Measurements from ENCODE around the gene ZNF334. TPM values are rescaled to one million over a fixed set of nuclear protein-coding genes. Genes with fewer than 3 reads are reported as not detected.

Gene ZNF334
- total RNA-seq, 1 donor from 2014 or later = 1.2 TPM

DNA sequence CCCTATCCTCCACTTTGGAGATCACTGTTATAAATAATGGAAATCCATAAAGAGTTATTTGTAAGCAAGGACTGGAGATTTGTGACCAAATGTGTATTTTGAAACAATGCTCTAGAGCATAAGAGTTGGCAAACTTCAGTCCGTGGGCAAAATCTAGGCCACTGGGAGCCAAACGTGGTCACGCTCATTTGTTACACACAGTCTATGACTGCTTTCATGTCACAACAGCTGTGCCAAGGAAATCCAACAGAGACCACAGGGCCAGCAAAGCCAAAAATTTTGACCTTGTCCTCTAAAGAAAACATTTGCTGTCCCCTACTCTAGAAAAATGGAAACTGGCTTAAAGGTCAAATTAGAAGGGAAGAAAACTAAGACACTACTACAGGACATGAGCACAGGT, 7.9 kb downstream of the ZNF334 start:
- peaks cover 56% of the 10 kb centered on the region for H3K9me3 Mint-ChIP-seq
- H3K36me3 Mint-ChIP-seq (ENCODE audit: low read depth) = peaks cover 35% of the 10 kb centered on the region

DNA sequence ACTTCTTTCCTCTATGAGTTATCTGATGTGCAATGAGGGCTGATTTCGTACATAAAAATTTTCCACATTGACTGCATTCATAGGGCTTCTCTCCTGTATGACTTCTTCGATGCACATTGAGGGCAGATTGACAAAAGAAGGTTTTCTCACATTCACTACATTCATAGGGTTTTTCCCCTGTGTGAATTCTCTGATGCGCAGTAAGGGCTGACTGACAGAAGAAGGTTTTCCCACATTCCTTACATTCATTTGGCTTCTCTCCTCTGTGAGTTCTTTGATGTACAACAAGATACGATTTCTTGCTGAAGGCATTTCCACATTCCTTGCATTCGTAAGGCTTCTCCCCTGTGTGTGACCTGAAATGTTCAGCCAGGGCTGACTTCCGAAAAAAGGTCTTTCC, 11.4 kb downstream of the ZNF334 start:
- no peaks in the 10 kb centered on the region for H3K27me3 Mint-ChIP-seq (ENCODE audit: low read depth)
- H3K4me3 Mint-ChIP-seq (ENCODE audit: low read depth) = no peak overlapping the region
- peaks cover 77% of the 10 kb centered on the region for H3K9me3 Mint-ChIP-seq
- no peak overlapping the region for H3K27ac Mint-ChIP-seq
- intact Hi-C loops (cut with micrococcal nuclease) = no loop called here
- H3K4me1 Mint-ChIP-seq (ENCODE audit: low read depth) = no peaks in the 10 kb centered on the region
- DNase-seq (ENCODE audit: low spot score) = no peak
- H3K36me3 Mint-ChIP-seq (ENCODE audit: low read depth) = peaks cover 29% of the 10 kb centered on the region

More for the DNA sequence above, 7.9 kb downstream of the ZNF334 start:
- DNase-seq (ENCODE audit: low spot score) = no peak
- Mint-ChIP-seq H3K4me3 (ENCODE audit: low read depth) (no peak overlapping the region), H3K27me3 (ENCODE audit: low read depth) (no peaks in the 10 kb centered on the region), H3K4me1 (ENCODE audit: low read depth) (peaks cover 11% of the 10 kb centered on the region), H3K27ac (no peak overlapping the region)
- intact Hi-C loops (cut with micrococcal nuclease) = no loop called here

DNA sequence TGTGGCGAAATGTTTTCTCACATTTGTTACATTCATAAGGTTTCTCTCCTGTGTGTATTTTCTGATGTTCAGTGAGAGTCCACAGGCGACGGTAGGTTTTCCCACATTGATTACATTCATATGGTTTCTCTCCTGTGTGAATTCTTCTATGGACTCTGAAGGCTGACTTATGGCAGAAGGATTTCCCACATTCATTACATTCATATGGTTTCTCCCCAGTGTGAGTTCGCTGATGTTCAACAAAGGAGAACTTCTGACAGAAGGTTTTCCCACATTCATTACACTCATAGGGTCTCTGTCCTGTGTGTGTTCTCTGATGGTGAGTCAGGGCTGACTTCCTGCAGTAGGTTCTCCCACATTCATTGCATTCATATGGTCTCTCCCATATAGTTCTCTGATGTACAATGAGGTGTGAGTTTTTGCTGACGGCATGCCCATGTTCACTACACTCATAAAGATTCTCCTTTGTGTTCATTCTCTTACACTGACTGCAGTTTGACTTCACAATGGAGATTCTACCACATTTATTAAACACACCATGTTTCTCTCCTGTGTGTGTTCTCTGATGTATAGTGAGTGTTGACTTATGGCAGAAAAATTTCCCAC, 11.9 kb downstream of the ZNF334 start:
- peaks cover 29% of the 10 kb centered on the region for H3K36me3 Mint-ChIP-seq (ENCODE audit: low read depth)
- H3K4me3 Mint-ChIP-seq (ENCODE audit: low read depth) = no peak overlapping the region
- intact Hi-C loops (cut with micrococcal nuclease) = no loop called here
- H3K27me3 Mint-ChIP-seq (ENCODE audit: low read depth) = no peaks in the 10 kb centered on the region
- H3K4me1 Mint-ChIP-seq (ENCODE audit: low read depth) = no peaks in the 10 kb centered on the region
- H3K27ac Mint-ChIP-seq = no peak overlapping the region
- no peak for DNase-seq (ENCODE audit: low spot score)
- H3K9me3 Mint-ChIP-seq = peaks cover 82% of the 10 kb centered on the region

DNA sequence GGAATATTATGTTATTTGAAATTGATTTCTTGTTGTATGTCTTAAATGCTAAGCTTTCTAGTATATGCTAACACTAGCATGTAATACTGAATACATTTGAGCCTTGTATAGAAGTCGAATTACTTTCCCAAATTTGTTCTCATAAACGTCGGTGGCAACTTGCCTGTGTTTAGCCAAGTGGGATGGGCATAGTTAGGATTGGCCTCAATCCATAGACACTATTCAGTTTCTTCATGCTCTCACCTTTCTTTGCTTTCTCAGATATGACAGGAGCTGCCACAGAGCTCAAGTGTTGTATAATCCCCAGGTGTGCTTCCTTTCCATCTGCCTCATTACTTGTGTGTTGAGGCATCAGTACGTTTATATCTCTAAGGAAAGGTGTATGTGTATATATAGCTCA, 19.3 kb downstream of the ZNF334 start:
- H3K27ac Mint-ChIP-seq = no peak overlapping the region
- H3K4me1 Mint-ChIP-seq (ENCODE audit: low read depth) = no peaks in the 10 kb centered on the region
- H3K9me3 Mint-ChIP-seq = peaks cover 21% of the 10 kb centered on the region
- H3K4me3 Mint-ChIP-seq (ENCODE audit: low read depth) = no peak overlapping the region
- no peaks in the 10 kb centered on the region for H3K36me3 Mint-ChIP-seq (ENCODE audit: low read depth)
- peaks cover 22% of the 10 kb centered on the region for H3K27me3 Mint-ChIP-seq (ENCODE audit: low read depth)
- intact Hi-C loops (cut with micrococcal nuclease) = no loop called here
- no peak for DNase-seq (ENCODE audit: low spot score)

DNA sequence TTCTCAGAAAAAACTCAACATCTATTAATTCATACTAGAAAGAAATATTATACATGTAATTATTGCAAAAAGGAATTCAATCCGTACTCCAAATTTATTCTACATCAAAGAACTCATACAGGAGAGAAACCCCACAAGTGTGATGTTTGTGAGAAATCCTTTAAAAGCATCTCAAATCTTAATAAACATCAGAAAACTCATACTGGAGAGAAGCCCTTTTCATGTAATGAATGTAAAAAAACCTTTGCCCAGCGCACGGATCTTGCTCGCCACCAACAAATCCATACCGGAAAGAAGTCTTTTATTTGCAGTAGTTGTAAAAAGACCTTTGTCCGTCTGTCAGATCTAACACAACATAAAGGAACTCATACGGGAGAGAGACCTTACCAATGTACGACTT, 22.0 kb downstream of the ZNF334 start:
- Mint-ChIP-seq H3K9me3 (no peaks in the 10 kb centered on the region), H3K36me3 (ENCODE audit: low read depth) (no peaks in the 10 kb centered on the region), H3K27me3 (ENCODE audit: low read depth) (peaks cover 34% of the 10 kb centered on the region), H3K4me1 (ENCODE audit: low read depth) (no peaks in the 10 kb centered on the region), H3K27ac (no peak overlapping the region), H3K4me3 (ENCODE audit: low read depth) (no peak overlapping the region)
- DNase-seq (ENCODE audit: low spot score) = no peak
- intact Hi-C loops (cut with micrococcal nuclease) = no loop called here

DNA sequence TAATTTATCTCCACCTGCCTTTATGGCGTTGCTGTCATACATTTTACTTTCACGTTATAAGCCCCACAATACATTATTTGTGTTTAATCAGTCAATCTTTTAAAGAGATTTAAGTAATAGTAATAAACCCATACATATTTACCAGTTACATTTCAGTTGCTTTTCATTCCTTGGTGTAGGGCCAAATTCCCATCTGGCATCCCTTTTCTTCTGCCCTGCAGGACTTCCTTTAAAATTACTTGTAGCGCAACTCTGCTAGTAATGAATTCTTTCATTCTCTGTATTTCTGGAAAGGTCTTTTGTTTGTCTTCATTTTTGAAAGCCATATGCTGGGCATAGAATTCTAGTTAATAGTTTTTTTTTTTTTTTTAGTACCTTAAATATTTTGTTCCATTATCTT, 24.9 kb downstream of the ZNF334 start:
- no peak overlapping the region for H3K4me3 Mint-ChIP-seq (ENCODE audit: low read depth)
- intact Hi-C loops (cut with micrococcal nuclease) = no loop called here
- DNase-seq (ENCODE audit: low spot score) = no peak
- H3K27ac Mint-ChIP-seq = no peak overlapping the region
- no peaks in the 10 kb centered on the region for H3K9me3 Mint-ChIP-seq
- no peaks in the 10 kb centered on the region for H3K36me3 Mint-ChIP-seq (ENCODE audit: low read depth)
- H3K27me3 Mint-ChIP-seq (ENCODE audit: low read depth) = peaks cover 42% of the 10 kb centered on the region
- no peaks in the 10 kb centered on the region for H3K4me1 Mint-ChIP-seq (ENCODE audit: low read depth)

DNA sequence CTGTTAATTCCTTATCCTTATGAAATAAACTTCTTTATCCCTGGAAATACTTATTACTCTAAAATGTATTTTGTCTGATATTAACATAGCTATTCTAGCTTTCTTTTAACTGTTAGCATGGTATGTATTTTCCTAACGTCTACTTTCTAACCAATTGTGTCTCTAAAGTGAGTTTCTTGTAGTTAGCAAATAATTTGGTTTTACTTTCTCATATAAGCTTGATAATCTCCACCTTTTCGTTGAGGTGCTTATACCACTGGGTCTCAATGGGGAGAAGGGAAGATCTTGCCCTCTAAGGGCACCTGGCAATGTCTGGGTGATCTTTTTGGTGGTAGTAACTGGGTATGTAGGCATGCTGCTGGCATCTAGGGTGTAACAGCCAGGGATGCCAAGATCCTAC, 25.7 kb downstream of the ZNF334 start:
- H3K4me1 Mint-ChIP-seq (ENCODE audit: low read depth) = no peaks in the 10 kb centered on the region
- intact Hi-C loops (cut with micrococcal nuclease) = no loop called here
- no peaks in the 10 kb centered on the region for H3K9me3 Mint-ChIP-seq
- H3K36me3 Mint-ChIP-seq (ENCODE audit: low read depth) = no peaks in the 10 kb centered on the region
- no peak overlapping the region for H3K4me3 Mint-ChIP-seq (ENCODE audit: low read depth)
- H3K27ac Mint-ChIP-seq = no peak overlapping the region
- DNase-seq (ENCODE audit: low spot score) = no peak
- H3K27me3 Mint-ChIP-seq (ENCODE audit: low read depth) = peaks cover 40% of the 10 kb centered on the region

DNA sequence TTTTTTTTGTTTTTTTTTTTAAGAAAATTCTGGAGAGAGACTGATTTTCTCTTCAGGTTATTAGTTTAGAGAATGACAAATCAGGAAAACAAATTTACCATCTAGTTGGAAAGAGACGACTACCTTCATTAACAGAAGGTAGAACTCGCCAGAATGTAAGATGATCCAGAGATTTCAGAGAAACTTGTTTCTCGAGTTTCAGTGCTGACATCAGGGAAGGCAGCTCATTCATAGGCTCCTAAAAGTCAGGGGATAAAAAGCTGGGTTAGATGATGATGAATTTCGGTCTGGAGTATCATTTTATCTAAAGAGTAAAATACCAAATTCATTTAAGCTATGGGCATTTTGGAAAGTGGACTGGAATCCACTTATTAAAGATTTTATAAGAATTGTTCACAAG, 27.9 kb downstream of the ZNF334 start:
- intact Hi-C loops (cut with micrococcal nuclease) = no loop called here
- Mint-ChIP-seq H3K4me1 (ENCODE audit: low read depth) (no peaks in the 10 kb centered on the region), H3K9me3 (no peaks in the 10 kb centered on the region), H3K27me3 (ENCODE audit: low read depth) (peaks cover 34% of the 10 kb centered on the region), H3K27ac (no peak overlapping the region), H3K4me3 (ENCODE audit: low read depth) (no peak overlapping the region), H3K36me3 (ENCODE audit: low read depth) (no peaks in the 10 kb centered on the region)
- no peak for DNase-seq (ENCODE audit: low spot score)

DNA sequence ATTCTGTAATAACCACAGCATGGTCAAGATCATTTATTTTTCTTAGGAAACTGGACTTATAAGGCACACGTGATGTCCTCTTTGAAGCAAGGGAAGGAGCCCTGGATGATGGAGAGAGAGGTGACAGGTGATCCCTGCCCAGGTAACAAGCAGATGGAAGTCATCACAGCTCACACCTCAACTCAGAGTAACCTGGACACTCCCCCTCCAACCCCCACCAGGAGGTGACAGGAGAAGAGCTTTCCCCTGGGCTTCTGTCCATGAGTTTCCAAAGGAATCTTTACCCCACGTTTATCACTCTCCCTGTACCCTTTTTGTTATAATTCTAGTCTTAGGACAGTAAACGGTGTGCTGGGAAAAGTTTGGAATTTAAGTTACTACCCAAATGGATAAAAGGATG, 28.4 kb downstream of the ZNF334 start:
- Mint-ChIP-seq H3K4me3 (ENCODE audit: low read depth) (no peak overlapping the region), H3K36me3 (ENCODE audit: low read depth) (no peaks in the 10 kb centered on the region), H3K9me3 (no peaks in the 10 kb centered on the region), H3K4me1 (ENCODE audit: low read depth) (no peaks in the 10 kb centered on the region), H3K27me3 (ENCODE audit: low read depth) (peaks cover 32% of the 10 kb centered on the region), H3K27ac (no peak overlapping the region)
- intact Hi-C loops (cut with micrococcal nuclease) = no loop called here
- no peak for DNase-seq (ENCODE audit: low spot score)

DNA sequence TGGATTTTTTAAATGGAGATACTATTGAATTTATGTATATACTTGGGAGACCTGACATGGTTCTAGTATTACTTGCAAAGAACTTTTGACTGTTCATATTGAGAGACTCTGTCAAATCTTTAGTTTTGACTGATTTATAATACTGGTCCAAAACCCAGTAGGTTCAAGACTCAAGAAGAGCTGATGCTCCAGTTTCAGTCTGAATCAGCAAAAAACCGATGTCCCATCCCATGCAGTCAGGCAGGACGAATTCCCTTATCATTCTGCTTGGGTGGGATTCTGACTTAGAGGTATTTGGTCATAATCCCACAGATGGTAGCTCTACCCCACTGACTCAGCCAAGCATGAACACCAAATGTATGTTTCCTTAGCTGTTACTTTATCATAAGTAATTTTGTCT, 29.5 kb downstream of the ZNF334 start:
- Mint-ChIP-seq H3K9me3 (no peaks in the 10 kb centered on the region), H3K27me3 (ENCODE audit: low read depth) (peaks cover 33% of the 10 kb centered on the region), H3K4me1 (ENCODE audit: low read depth) (no peaks in the 10 kb centered on the region), H3K36me3 (ENCODE audit: low read depth) (no peaks in the 10 kb centered on the region), H3K27ac (no peak overlapping the region), H3K4me3 (ENCODE audit: low read depth) (no peak overlapping the region)
- no peak for DNase-seq (ENCODE audit: low spot score)
- intact Hi-C loops (cut with micrococcal nuclease) = no loop called here

DNA sequence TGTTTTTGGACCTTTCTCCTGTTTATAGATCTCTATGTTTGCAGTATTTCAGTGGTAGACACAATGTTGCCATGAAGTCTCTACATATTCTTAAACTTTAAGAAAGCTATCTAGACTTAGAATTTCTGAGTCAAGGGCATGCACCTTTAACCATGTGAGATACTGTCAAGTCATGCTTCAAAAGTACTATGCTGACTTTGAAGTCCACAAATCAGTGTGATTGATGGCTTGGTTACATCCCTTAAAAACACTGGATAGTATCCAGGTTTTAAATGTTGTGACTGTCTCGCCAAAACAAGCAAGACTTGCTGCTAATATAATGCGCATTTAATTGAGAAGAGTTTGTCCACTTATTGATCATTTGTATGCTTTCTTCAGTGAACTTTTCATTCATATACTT, 30.5 kb downstream of the ZNF334 start:
- H3K27ac Mint-ChIP-seq = no peak overlapping the region
- no peaks in the 10 kb centered on the region for H3K9me3 Mint-ChIP-seq
- peaks cover 31% of the 10 kb centered on the region for H3K27me3 Mint-ChIP-seq (ENCODE audit: low read depth)
- H3K36me3 Mint-ChIP-seq (ENCODE audit: low read depth) = no peaks in the 10 kb centered on the region
- intact Hi-C loops (cut with micrococcal nuclease) = no loop called here
- no peak for DNase-seq (ENCODE audit: low spot score)
- H3K4me1 Mint-ChIP-seq (ENCODE audit: low read depth) = no peaks in the 10 kb centered on the region
- no peak overlapping the region for H3K4me3 Mint-ChIP-seq (ENCODE audit: low read depth)

DNA sequence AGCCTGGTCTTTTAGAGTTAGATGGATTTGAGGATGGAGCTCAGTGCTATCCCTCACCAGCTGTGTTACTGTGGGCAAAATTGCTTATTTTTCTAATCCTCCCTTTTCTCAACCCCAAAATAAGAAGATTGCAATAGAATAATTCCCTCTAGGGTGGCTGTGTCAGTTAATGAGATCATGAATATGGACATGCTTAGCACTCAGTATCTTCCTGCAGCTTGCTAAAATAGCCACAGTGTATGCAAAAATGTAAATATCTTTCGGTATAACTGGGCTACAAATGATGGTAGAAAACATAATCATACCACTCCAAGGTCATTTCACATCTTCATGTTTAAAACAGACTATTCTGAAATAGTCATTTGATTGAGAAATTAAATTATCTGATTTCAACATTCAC, 35.7 kb downstream of the ZNF334 start:
- Mint-ChIP-seq H3K4me1 (ENCODE audit: low read depth) (no peaks in the 10 kb centered on the region), H3K36me3 (ENCODE audit: low read depth) (no peaks in the 10 kb centered on the region), H3K9me3 (no peaks in the 10 kb centered on the region), H3K27ac (no peak overlapping the region), H3K27me3 (ENCODE audit: low read depth) (peaks cover 21% of the 10 kb centered on the region), H3K4me3 (ENCODE audit: low read depth) (no peak overlapping the region)
- no peak for DNase-seq (ENCODE audit: low spot score)
- intact Hi-C loops (cut with micrococcal nuclease) = no loop called here

DNA sequence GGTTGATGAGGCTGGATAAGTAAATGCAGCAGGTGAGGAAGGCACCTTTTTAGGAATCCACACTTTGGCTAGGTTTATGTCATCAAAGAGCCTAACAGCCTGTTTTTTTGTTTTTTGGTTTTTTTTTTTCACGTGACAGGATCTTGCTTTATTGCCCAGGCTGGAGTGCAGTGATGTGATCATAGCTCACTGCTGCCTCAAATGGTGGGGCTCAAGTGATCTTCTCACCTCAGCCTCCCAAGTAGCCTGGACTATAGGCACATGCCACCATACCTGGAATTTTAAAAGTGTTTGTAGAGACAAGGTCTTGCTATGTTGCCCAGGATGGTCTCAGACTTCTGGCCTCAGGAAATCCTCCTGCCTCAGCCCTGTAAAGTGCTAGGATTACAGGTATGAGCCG, 36.1 kb downstream of the ZNF334 start:
- DNase-seq (ENCODE audit: low spot score) = no peak
- intact Hi-C loops (cut with micrococcal nuclease) = no loop called here
- peaks cover 25% of the 10 kb centered on the region for H3K27me3 Mint-ChIP-seq (ENCODE audit: low read depth)
- no peak overlapping the region for H3K27ac Mint-ChIP-seq
- H3K36me3 Mint-ChIP-seq (ENCODE audit: low read depth) = no peaks in the 10 kb centered on the region
- no peaks in the 10 kb centered on the region for H3K4me1 Mint-ChIP-seq (ENCODE audit: low read depth)
- H3K4me3 Mint-ChIP-seq (ENCODE audit: low read depth) = no peak overlapping the region
- no peaks in the 10 kb centered on the region for H3K9me3 Mint-ChIP-seq

DNA sequence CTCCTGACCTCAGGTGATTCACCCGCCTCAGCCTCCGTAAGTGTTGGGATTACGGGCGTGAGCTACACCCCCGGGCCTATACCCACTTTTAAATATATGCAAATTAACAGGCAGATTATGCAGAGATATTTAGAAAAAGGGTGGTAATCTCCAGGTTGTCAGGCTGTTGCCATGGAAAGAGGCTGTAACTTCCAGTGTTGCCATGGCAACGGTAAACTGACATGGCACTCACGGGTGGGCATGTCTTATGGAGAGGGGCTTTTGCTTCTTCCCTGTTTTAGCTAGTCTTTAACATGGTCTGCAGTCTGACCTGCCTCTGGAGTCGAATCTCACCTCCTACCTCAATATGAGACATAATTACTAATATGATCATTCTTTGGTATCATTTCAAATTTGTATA, 44.9 kb downstream of the ZNF334 start:
- no peak overlapping the region for H3K4me3 Mint-ChIP-seq (ENCODE audit: low read depth)
- no peak overlapping the region for H3K27ac Mint-ChIP-seq
- peaks cover 9% of the 10 kb centered on the region for H3K27me3 Mint-ChIP-seq (ENCODE audit: low read depth)
- no peaks in the 10 kb centered on the region for H3K9me3 Mint-ChIP-seq
- intact Hi-C loops (cut with micrococcal nuclease) = no loop called here
- no peaks in the 10 kb centered on the region for H3K4me1 Mint-ChIP-seq (ENCODE audit: low read depth)
- DNase-seq (ENCODE audit: low spot score) = no peak
- H3K36me3 Mint-ChIP-seq (ENCODE audit: low read depth) = no peaks in the 10 kb centered on the region

Measured in activated T-helper 2 cell treated with anti-CD3 and anti-CD28 coated beads, Interferon-gamma antibody, Interleukin-2, Interleukin-4, amounts not matched to agents 10 μg/mL and 5 μg/mL and 100 μg/mL, durations not matched to agents 14 hours and 24 hours and 36 hours (primary cell).